ENCODE results near the gene COG8. TPM values are rescaled to one million over a fixed set of nuclear protein-coding genes. Genes with fewer than 3 reads are reported as not detected.

Gene COG8
- total and polyA plus RNA-seq, 10 of the 15 experiments (the other 5 are each of a cell fraction or from before 2014, with no cell fraction given): 2.8 to 39.6 (median 23.8) TPM

DNA sequence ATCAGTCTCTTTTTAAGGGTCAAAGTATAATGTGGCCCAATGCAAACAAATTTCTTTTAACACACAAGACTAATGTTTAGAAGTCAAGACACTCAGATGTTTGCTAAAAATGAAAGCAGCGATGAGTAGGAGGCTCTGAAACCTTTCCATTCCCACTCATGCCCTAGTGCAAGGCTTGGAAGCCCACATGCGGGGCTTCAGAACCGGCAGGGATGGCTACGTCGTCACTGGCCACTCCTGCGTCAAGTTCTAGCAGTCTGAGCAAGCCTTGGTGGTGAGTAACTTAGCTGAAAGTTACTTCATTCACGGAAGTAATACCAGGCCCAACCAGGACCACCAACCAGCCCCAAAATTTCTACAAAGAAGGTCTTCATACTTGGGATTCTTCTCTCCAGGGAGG lies 27.1 kb upstream of the COG8 start (continued):
- TF ChIP-seq, protein P1, sequence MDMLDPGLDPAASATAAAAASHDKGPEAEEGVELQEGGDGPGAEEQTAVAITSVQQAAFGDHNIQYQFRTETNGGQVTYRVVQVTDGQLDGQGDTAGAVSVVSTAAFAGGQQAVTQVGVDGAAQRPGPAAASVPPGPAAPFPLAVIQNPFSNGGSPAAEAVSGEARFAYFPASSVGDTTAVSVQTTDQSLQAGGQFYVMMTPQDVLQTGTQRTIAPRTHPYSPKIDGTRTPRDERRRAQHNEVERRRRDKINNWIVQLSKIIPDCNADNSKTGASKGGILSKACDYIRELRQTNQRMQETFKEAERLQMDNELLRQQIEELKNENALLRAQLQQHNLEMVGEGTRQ (IDR thresholded peaks at IDR 0.05; ENCODE audit: borderline replicate concordance, low read depth, low read length): no peak

DNA sequence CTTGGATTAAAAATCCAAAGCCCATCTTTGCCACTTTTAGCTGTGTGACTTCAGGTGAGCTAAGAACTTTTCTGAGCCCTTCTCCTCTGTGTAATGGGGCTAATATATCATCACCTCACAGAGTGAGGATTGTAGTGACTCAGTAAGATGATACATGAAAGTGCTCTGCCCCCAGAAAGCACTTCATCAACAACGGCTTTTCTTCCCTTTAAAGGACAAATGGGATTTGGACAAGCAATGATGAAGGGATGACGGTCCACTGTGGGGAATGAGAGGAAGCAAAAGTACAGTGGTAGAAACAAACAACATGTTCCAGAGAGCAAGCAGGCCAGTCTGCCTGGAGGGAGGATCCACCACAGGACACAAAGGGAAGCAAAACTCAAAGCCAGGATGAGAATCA lies 26.5 kb upstream of the COG8 start:
- Histone ChIP-seq H3K9me3 (replicated peaks; ENCODE audit: control insufficient read depth, insufficient read depth, low read length) (no peaks in the 10 kb centered on the region), H3K9ac (ENCODE audit: control insufficient read depth, insufficient read depth, low read length) (no peak overlapping the region), H3K27ac (ENCODE audit: control insufficient read depth, insufficient read depth) (no peak overlapping the region), H3K4me3 (no peak overlapping the region), H3K27me3 (replicated peaks in 1 of 2; ENCODE audit: control insufficient read depth in 2 of 2, insufficient read depth in 2 of 2, low read length in 1 of 2) (no peaks in the 10 kb centered on the region), H2AFZ (ENCODE audit: control insufficient read depth, low read depth, low read length) (no peak overlapping the region), H4K20me1 (ENCODE audit: control insufficient read depth, insufficient read depth) (no peaks in the 10 kb centered on the region), H3K4me1 (ENCODE audit: control insufficient read depth, insufficient read depth, low read length) (no peaks in the 10 kb centered on the region), H3K4me2 (ENCODE audit: control insufficient read depth, insufficient read depth) (no peak overlapping the region), H3K79me2 (ENCODE audit: control insufficient read depth, insufficient read depth, low read length) (no peaks in the 10 kb centered on the region), H3K36me3 (ENCODE audit: control insufficient read depth in 2 of 2, insufficient read depth in 2 of 2, low read length in 1 of 2) (peaks cover 18 to 41% of the 10 kb centered on the region in 2 experiments)
- ChIA-PET CTCF (no interaction called here), SMC1A (ENCODE audit: uncharacterized antibody, unreplicated experiment) (no interaction called here), POLR2A (no interaction called here), RAD21 (ENCODE audit: unreplicated experiment) (no interaction called here)
- BruUV-seq (replicated peaks): no TSS peak
- no peak for DNase-seq (ENCODE audit: low read depth, low spot score)
- no peak for FAIRE-seq
- in situ Hi-C loops (cut with MboI): no loop called here
- 51% methylated on average over 2 of the region's 2 CpGs for WGBS (ENCODE audit: insufficient coverage, insufficient replicate concordance, low lambda C conversion rate, missing lambda C conversion rate)
- intact Hi-C loops (cut with micrococcal nuclease; ENCODE audit: unreplicated experiment): no loop called here
- no peak for ATAC-seq
- TF ChIP-seq CHD2 (IDR thresholded peaks at IDR 0.05; ENCODE audit: borderline replicate concordance, low read depth, low read length): no peak
- no peak for TF ChIP-seq SMAD1 (IDR thresholded peaks at IDR 0.05; ENCODE audit: low read depth, partially characterized antibody)
- no peak for TF ChIP-seq GATAD2B (conservative IDR thresholded peaks at IDR 0.05; ENCODE audit: low read depth)
- TF ChIP-seq BRCA1 (IDR thresholded peaks at IDR 0.05; ENCODE audit: low read depth, low read length): no peak
- no peak for TF ChIP-seq RELA (IDR thresholded peaks at IDR 0.05; ENCODE audit: borderline replicate concordance, partially characterized antibody)
- TF ChIP-seq CBX5 (IDR thresholded peaks at IDR 0.05; ENCODE audit: low read depth): no peak
- TF ChIP-seq, protein P2, sequence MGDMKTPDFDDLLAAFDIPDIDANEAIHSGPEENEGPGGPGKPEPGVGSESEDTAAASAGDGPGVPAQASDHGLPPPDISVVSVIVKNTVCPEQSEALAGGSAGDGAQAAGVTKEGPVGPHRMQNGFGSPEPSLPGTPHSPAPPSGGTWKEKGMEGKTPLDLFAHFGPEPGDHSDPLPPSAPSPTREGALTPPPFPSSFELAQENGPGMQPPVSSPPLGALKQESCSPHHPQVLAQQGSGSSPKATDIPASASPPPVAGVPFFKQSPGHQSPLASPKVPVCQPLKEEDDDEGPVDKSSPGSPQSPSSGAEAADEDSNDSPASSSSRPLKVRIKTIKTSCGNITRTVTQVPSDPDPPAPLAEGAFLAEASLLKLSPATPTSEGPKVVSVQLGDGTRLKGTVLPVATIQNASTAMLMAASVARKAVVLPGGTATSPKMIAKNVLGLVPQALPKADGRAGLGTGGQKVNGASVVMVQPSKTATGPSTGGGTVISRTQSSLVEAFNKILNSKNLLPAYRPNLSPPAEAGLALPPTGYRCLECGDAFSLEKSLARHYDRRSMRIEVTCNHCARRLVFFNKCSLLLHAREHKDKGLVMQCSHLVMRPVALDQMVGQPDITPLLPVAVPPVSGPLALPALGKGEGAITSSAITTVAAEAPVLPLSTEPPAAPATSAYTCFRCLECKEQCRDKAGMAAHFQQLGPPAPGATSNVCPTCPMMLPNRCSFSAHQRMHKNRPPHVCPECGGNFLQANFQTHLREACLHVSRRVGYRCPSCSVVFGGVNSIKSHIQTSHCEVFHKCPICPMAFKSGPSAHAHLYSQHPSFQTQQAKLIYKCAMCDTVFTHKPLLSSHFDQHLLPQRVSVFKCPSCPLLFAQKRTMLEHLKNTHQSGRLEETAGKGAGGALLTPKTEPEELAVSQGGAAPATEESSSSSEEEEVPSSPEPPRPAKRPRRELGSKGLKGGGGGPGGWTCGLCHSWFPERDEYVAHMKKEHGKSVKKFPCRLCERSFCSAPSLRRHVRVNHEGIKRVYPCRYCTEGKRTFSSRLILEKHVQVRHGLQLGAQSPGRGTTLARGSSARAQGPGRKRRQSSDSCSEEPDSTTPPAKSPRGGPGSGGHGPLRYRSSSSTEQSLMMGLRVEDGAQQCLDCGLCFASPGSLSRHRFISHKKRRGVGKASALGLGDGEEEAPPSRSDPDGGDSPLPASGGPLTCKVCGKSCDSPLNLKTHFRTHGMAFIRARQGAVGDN (IDR thresholded peaks at IDR 0.05): no peak
- TF ChIP-seq ZNF24 (IDR thresholded peaks at IDR 0.05): no peak
- no peak for TF ChIP-seq ATF7 (IDR thresholded peaks at IDR 0.05; ENCODE audit: low read depth)
- TF ChIP-seq TARDBP (IDR thresholded peaks at IDR 0.05; ENCODE audit: borderline replicate concordance): no peak
- TF ChIP-seq WRNIP1 (IDR thresholded peaks at IDR 0.05; ENCODE audit: borderline replicate concordance, low read depth, low read length): no peak
- TF ChIP-seq, protein P3, sequence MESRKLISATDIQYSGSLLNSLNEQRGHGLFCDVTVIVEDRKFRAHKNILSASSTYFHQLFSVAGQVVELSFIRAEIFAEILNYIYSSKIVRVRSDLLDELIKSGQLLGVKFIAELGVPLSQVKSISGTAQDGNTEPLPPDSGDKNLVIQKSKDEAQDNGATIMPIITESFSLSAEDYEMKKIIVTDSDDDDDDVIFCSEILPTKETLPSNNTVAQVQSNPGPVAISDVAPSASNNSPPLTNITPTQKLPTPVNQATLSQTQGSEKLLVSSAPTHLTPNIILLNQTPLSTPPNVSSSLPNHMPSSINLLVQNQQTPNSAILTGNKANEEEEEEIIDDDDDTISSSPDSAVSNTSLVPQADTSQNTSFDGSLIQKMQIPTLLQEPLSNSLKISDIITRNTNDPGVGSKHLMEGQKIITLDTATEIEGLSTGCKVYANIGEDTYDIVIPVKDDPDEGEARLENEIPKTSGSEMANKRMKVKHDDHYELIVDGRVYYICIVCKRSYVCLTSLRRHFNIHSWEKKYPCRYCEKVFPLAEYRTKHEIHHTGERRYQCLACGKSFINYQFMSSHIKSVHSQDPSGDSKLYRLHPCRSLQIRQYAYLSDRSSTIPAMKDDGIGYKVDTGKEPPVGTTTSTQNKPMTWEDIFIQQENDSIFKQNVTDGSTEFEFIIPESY (IDR thresholded peaks at IDR 0.05): no peak
- TF ChIP-seq ESRRA (IDR thresholded peaks at IDR 0.05; ENCODE audit: low read length): no peak
- no peak for TF ChIP-seq POU2F2 (IDR thresholded peaks at IDR 0.05; ENCODE audit: borderline replicate concordance, low read depth, low read length)
- no peak for TF ChIP-seq NR2C2 (IDR thresholded peaks at IDR 0.05; ENCODE audit: borderline replicate concordance, control insufficient read depth, insufficient read length, low read depth)
- no peak for TF ChIP-seq NFIC (IDR thresholded peaks at IDR 0.05; ENCODE audit: low read depth, low read length)
- no peak for TF ChIP-seq RAD51 (IDR thresholded peaks at IDR 0.05)
- no peak for TF ChIP-seq ZNF207 (IDR thresholded peaks at IDR 0.05; ENCODE audit: borderline replicate concordance)
- TF ChIP-seq POLR2A (IDR thresholded peaks at IDR 0.05; ENCODE audit: low read depth, low read length): no peak
